GM19328 (cell line): ENCODE data around the gene RAB11FIP4.

Experiments used
- ATAC-seq: cut with Tn5 transposase; IDR thresholded peaks from one replicate; pipeline ENCODE4 v1.9.1; 2021; ENCODE audit warnings: mild to moderate bottlenecking, moderate library complexity; ENCODE audit not compliant: unreplicated experiment

The RAB11FIP4 gene

DNA sequence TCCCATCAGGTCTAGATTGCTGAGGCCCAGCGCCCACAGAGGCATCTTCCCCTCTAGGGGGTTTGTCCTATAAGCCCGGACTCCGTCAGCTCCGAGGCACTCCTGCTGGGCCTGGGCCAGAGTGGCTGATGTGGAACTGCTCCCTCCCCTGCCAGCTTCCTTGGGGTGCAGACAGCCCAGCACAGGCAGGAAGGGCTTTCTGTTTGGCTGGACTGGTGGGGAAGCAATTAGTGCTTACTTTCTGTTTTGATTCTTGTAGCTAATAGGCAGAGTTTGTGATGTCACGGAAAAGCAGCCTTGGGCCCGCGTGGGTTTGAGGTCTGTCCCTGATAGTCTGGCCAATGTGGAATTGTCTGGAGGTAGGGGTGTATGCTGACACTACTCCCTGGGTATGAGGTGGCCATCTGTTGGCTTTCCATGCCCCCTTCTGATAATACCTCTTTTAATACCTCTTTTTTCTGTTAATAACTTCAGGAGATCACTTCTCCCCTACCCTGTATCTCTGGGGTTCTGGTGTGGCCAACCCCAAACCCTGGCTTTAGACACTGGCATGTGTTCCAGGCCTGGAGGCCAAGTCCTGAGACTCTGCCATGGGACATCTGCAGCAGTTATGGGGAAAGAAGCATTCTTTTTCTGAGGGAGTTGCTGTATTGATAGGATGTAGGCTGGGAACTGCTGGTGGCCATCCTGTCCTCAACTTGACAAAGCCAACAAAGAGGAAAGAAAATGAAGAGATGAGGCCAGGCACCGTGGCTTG lies 190.9 kb downstream of the RAB11FIP4 start:
- no peak for ATAC-seq

DNA sequence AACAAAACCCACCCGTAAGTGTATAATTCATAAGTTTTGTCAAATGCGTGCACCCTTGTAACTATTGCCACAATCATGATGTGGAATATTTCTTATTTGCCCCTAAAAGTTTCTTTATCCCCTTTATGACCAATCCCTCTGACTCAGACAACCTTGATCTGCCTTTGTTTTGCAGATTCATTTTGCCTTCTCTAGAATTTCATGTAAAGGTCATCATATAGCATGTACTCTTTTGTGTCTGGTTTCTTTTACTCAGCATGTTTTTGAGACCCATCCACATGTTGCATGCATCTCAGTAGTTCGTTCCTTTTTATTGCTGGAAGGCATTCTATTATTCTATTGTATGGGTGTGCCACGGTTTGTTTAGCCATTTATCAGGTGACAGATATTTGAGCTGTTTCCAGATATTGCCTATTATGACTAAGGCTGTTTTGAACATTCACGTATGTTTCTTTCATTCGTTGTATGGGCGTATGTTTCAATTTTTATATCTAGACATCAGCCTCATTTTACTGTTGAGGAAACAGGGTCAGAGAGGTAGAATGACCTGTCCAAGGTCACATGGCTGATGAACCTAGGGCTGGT lies 192.4 kb downstream of the RAB11FIP4 start:
- ATAC-seq, result no peak

DNA sequence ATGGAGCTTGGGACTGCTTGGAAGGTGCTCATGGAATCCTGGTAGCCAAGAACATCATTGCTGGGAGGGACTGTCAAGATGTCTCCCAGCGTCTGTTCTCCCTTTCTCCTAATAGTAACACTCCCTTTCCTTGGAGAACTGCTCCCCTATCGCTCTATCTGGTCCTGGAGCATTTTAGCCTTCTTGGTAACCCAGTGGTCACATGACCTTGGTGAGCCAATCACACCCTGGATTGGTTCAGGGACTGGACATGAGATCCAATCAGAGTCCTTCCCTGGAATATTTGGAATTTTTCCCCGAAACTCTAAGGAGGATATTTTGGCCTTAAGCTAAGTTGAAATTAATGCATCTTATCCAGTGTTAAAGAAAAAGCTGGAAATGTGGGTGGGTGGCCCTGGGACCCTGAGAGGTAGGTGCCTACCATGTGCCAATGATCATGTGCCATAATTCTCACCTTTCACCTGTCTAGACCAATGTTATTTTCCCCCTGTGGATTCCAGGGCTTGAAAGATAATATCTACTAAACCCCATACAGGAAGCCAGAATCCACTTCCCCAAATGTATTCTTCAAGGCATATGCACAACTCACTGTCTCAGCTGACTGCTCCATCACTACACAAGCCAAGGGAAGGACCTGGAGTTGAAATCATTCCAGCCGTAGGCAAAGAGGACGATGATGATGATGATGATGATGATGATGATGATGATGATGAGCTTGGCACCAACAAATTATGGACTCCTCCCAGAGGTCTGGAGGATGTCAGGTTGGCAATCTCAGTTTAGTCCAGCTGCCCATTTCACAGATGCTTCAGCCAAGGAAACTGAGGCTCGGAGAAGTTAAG lies 193.2 kb downstream of the RAB11FIP4 start:
- no peak for ATAC-seq

DNA sequence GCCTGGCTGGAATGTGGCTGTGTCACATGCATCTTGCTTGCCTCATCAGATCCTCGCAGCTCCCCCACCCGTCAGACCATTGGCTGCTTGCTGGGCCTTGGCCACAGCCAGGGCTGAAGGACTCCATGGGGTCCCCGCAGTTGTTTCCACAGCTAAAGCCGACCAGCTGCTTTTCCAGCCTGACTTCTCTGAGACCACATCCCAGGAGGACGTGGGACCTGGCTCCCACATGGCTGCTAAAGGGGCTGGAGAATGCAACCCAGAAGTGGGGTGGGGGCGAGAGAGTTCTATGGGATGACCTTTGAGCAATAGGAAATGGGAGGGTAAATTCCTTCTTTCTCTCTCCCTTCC lies 193.8 kb downstream of the RAB11FIP4 start:
- ATAC-seq, result no peak

DNA sequence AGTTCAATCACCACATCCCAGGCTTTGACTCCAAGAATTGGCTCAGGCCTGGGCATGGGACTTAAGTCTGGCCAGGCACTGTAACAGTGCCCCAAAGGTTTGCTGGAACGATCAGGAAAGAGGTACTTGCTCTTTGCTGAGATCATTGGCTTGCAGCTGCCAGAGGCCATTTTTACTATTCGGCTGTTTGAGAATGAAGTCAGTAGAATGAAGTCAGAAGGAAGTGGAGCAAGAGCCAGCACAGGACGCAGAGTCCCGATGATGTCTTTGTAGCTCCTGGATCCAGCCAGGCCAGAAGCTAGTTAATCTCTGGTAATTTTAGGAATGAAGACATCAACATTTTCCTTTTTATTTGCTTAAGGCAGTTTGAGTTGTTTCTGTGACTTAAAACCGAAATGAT lies 195.5 kb downstream of the RAB11FIP4 start:
- ATAC-seq, result no peak

DNA sequence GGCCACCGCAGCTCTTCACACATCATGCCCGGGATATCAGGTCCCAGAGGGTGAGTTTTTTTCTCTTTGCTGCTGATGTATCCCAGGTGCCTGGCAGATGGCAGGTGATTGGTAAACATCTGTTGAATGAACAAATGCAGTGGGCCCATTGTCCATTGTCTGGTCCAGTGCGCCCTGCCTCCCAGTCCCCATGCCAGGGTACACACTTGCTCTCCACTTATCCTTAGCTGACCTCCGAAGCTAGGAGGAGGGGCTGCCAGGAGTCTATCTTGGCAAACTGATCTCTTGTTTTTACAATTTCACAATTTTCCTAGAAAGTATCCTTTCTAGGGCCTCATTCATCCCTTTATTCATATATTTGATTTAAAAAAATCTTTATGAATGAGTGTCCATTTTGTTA lies 196.0 kb downstream of the RAB11FIP4 start:
- ATAC-seq, result no peak
